Measurements from ENCODE around the gene FOXP1.

FOXP1 gene

GRCh38 chr3:71423151-71423906 lies 160.2 kb downstream of the FOXP1 start:
- H3K36me3 ChIP-seq (ENCODE audit: low read length): no peaks in the 10 kb centered on the region
- peaks cover 10% of the 10 kb centered on the region for H3F3A ChIP-seq (ENCODE audit: insufficient read depth)
- peak overlapping the region; percentile 39; the same call in 1 of the 2 replicates for H3K9ac ChIP-seq (ENCODE audit: low read length)
- H3K9me3 ChIP-seq (ENCODE audit: insufficient read depth, low read length): no peaks in the 10 kb centered on the region
- no peaks in the 10 kb centered on the region for H4K20me1 ChIP-seq (ENCODE audit: low read depth, low read length)
- peak overlapping the region; percentile 73 for H3K4me2 ChIP-seq (ENCODE audit: low read depth, low read length, poor library complexity, severe bottlenecking)
- H3K27ac ChIP-seq (ENCODE audit: low read depth, low read length): no peak overlapping the region; the same call in 1 of the 2 replicates
- no peaks in the 10 kb centered on the region for H3K79me2 ChIP-seq (ENCODE audit: insufficient read depth, low read length)
- H3K9me2 ChIP-seq (replicated peaks; ENCODE audit: insufficient read depth, low read length): no peaks in the 10 kb centered on the region
- H3K4me3 ChIP-seq (ENCODE audit: insufficient read depth, low read length, poor library complexity, severe bottlenecking): no peak overlapping the region
- TF ChIP-seq, protein P1, sequence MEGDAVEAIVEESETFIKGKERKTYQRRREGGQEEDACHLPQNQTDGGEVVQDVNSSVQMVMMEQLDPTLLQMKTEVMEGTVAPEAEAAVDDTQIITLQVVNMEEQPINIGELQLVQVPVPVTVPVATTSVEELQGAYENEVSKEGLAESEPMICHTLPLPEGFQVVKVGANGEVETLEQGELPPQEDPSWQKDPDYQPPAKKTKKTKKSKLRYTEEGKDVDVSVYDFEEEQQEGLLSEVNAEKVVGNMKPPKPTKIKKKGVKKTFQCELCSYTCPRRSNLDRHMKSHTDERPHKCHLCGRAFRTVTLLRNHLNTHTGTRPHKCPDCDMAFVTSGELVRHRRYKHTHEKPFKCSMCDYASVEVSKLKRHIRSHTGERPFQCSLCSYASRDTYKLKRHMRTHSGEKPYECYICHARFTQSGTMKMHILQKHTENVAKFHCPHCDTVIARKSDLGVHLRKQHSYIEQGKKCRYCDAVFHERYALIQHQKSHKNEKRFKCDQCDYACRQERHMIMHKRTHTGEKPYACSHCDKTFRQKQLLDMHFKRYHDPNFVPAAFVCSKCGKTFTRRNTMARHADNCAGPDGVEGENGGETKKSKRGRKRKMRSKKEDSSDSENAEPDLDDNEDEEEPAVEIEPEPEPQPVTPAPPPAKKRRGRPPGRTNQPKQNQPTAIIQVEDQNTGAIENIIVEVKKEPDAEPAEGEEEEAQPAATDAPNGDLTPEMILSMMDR (IDR thresholded peaks at IDR 0.05; ENCODE audit: insufficient read depth, low read length, poor library complexity, severe bottlenecking): no peak
- no peak for TF ChIP-seq EZH2phosphoT487 (conservative IDR thresholded peaks at IDR 0.05; ENCODE audit: low read length)
- no peak overlapping the region for H2AFZ ChIP-seq (ENCODE audit: low read depth, low read length, severe bottlenecking)
- H3K27me3 ChIP-seq (ENCODE audit: low read length): no peaks in the 10 kb centered on the region

- H2AFZ ChIP-seq (ENCODE audit: low read depth, low read length, severe bottlenecking): no peak overlapping the region
- peak overlapping the region; percentile 73 for H3K4me2 ChIP-seq (ENCODE audit: low read depth, low read length, poor library complexity, severe bottlenecking)
- no peaks in the 10 kb centered on the region for H4K20me1 ChIP-seq (ENCODE audit: low read depth, low read length)
- H3K36me3 ChIP-seq (ENCODE audit: low read length): no peaks in the 10 kb centered on the region
- H3K79me2 ChIP-seq (ENCODE audit: insufficient read depth, low read length): no peaks in the 10 kb centered on the region
- H3K9ac ChIP-seq (ENCODE audit: low read length): peak overlapping the region; percentile 39
- no peaks in the 10 kb centered on the region for H3K9me3 ChIP-seq (ENCODE audit: insufficient read depth, low read length)
- no peaks in the 10 kb centered on the region for H3K9me2 ChIP-seq (replicated peaks; ENCODE audit: insufficient read depth, low read length)
- H3K4me3 ChIP-seq (ENCODE audit: insufficient read depth, low read length, poor library complexity, severe bottlenecking): peak overlapping the region; percentile 5
- TF ChIP-seq, protein P1 (IDR thresholded peaks at IDR 0.05; ENCODE audit: insufficient read depth, low read length, poor library complexity, severe bottlenecking): no peak
- no peak for TF ChIP-seq EZH2phosphoT487 (conservative IDR thresholded peaks at IDR 0.05; ENCODE audit: low read length)
- H3F3A ChIP-seq (ENCODE audit: insufficient read depth): peaks cover 10% of the 10 kb centered on the region
- H3K27ac ChIP-seq (ENCODE audit: low read depth, low read length): peak overlapping the region; percentile 93
- H3K27me3 ChIP-seq (ENCODE audit: low read length): no peaks in the 10 kb centered on the region
Measured at GRCh38 chr3:71421820-71422566, 161.5 kb downstream of the FOXP1 start.

DNA sequence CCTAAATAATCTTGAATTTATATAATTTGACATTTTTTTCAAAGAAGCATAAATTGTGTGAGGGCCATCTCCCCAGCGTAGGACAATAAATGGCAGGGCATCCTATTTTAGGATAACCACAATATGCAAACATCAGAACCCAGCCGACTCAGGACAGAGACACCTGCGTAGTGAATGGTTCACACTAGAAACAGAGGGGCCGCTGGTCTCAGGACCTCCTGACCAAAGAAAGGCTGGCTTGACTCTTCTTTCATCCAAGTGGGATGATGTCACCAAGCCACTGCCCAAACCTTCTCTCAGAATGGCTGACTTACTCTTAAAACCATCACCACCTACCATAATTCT lies 162.1 kb downstream of the FOXP1 start:
- Histone ChIP-seq H4K20me1 (ENCODE audit: low read depth, low read length) (no peaks in the 10 kb centered on the region), H3K27ac (ENCODE audit: low read depth, low read length) (peak overlapping the region; percentile 93), H2AFZ (ENCODE audit: low read depth, low read length, severe bottlenecking) (no peak overlapping the region), H3K9ac (ENCODE audit: low read length) (peak overlapping the region; percentile 39), H3K9me2 (replicated peaks; ENCODE audit: insufficient read depth, low read length) (no peaks in the 10 kb centered on the region), H3K36me3 (ENCODE audit: low read length) (no peaks in the 10 kb centered on the region), H3F3A (ENCODE audit: insufficient read depth) (peaks cover 10% of the 10 kb centered on the region), H3K27me3 (ENCODE audit: low read length) (no peaks in the 10 kb centered on the region), H3K9me3 (ENCODE audit: insufficient read depth, low read length) (no peaks in the 10 kb centered on the region), H3K4me3 (ENCODE audit: insufficient read depth, low read length, poor library complexity, severe bottlenecking) (peak overlapping the region; percentile 5), H3K79me2 (ENCODE audit: insufficient read depth, low read length) (no peaks in the 10 kb centered on the region), H3K4me2 (ENCODE audit: low read depth, low read length, poor library complexity, severe bottlenecking) (peak overlapping the region; percentile 73)
- TF ChIP-seq EZH2phosphoT487 (conservative IDR thresholded peaks at IDR 0.05; ENCODE audit: low read length): no peak
- TF ChIP-seq, protein P1 (IDR thresholded peaks at IDR 0.05; ENCODE audit: insufficient read depth, low read length, poor library complexity, severe bottlenecking): no peak

Measured in SU-DHL-6 (cell line).